Measurements from ENCODE around the gene LHFPL3. TPM values are rescaled to one million over a fixed set of nuclear protein-coding genes. Genes with fewer than 3 reads are reported as not detected.
"Not testable (repeated sequence)": the region's sequence is repeated elsewhere in the genome, so short reads cannot be mapped to it uniquely, and the experiment has no call there.

The LHFPL3 gene
- under 1 TPM in 1 of 4 donors, not detected in 3; 0.83 TPM for total RNA-seq

DNA sequence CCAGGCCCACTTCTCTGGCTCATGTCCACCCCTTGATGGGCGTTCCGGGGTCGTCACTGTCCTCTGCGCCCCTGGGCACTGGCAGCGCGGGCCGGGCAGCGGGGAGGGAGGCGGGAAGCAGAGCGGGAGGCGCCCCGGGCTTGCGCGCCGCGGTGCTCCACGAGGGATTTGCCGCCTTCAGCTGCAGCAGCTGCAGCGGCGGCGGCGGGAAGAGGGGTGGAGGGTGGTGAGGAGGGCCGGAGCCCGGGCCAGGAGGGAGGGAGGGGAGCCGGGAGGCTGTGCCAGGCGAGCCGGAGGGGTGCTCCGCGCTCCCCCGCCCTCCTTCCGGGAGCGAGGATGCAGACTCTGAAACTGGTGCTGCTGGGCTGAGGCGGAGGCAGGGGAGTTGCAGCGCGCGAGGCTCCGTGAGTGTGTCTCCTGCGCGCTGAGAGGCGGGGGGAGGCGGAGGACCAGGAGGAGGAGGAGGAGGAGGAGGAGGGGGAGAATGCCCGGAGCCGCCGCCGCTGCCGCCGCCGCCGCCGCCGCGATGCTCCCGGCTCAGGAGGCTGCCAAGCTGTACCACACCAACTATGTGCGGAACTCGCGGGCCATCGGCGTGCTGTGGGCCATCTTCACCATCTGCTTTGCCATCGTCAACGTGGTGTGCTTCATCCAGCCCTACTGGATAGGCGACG lies at the start of gene LHFPL3:
LHFPL3 (plus strand) TSS at position 308 of the 674 bp plus-strand sequence.
- TF ChIP-seq CTCF (IDR thresholded peaks at IDR 0.05) (no peak), POLR2A (IDR thresholded peaks at IDR 0.05) (no peak)
- intact Hi-C loops (cut with DNase I; ENCODE audit: low total_unique reads), result no loop called here
- Histone ChIP-seq H3K27me3 (peaks cover 0 to 20% of the 10 kb centered on the region in 2 donors), H3K36me3 (no peaks in the 10 kb centered on the region), H3K9me3 (no peaks in the 10 kb centered on the region), H3K4me1 (peaks cover 0 to 6% of the 10 kb centered on the region in 2 donors), H3K27ac (no peak within 1 kb of the TSS), H3K4me3 (peak within 1 kb of the TSS in 1 of 2 donors; percentile 8)
- DNase-seq, result no peak

DNA sequence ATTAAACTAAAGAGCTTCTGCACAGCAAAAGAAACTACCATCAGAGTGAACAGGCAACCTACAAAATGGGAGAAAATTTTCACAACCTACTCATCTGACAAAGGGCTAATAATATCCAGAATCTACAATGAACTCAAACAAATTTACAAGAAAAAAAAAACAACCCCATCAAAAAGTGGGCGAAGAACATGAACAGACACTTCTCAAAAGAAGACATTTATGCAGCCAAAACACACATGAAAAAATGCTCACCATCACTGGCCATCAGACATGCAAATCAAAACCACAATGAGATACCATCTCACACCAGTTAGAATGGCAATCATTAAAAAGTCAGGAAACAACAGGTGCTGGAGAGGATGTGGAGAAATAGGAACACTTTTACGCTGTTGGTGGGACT lies 46.7 kb upstream of the LHFPL3 start:
- H3K36me3 ChIP-seq; intact Hi-C loops (cut with DNase I; ENCODE audit: low total_unique reads); H3K27ac ChIP-seq; H3K4me1 ChIP-seq; DNase-seq; H3K4me3 ChIP-seq; H3K9me3 ChIP-seq; H3K27me3 ChIP-seq: not testable (repeated sequence)

DNA sequence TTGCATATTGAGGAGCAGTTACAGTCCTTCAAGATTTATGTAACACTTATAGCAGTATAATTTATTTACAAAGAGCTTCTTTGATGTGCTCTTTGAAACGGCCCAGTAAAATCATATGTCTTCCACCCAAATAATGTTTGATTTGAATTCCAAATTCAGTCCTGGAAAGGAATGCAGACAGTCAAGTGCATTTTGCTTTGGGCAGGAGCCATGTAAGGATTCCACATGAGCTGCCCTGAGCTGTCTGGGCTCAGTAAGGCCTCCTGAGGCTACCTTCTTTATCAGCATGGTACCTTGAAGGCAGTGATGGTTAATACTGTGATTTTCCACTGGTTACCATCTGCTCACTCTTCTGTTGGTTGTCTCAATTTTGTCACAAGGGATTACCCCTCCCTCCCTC lies 41.6 kb upstream of the LHFPL3 start:
- intact Hi-C loops (cut with DNase I; ENCODE audit: low total_unique reads), result no loop called here
- TF ChIP-seq CTCF (IDR thresholded peaks at IDR 0.05) (no peak), POLR2A (IDR thresholded peaks at IDR 0.05) (no peak)
- DNase-seq, result no peak
- no peaks in the 10 kb centered on the region for H3K9me3 ChIP-seq
- no peak overlapping the region for H3K27ac ChIP-seq
- H3K27me3 ChIP-seq, result no peaks in the 10 kb centered on the region
- H3K4me3 ChIP-seq, result no peak overlapping the region
- H3K4me1 ChIP-seq, result no peaks in the 10 kb centered on the region
- no peaks in the 10 kb centered on the region for H3K36me3 ChIP-seq

DNA sequence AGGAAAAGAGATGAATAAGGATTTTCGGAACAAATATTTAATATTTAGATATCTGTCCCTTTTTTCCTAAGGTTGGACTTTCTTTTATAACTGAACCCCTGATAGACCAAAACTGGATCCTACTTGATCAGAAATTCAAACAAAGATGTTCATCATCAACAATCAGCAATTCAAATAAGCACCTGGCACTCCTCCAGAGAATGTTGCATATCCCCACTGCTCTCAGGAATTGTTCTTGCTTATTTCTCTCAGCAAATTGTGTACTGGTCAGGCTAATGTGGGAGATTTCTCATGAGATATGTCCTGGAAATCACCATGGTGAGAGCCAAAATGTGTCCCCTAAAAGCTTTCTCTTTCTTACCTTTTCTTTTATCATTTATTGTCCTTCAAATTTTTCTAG lies 40.3 kb upstream of the LHFPL3 start:
- no peak overlapping the region for H3K4me3 ChIP-seq
- TF ChIP-seq POLR2A (IDR thresholded peaks at IDR 0.05), result no peak
- no peak for TF ChIP-seq CTCF (IDR thresholded peaks at IDR 0.05)
- no peaks in the 10 kb centered on the region for H3K4me1 ChIP-seq
- intact Hi-C loops (cut with DNase I; ENCODE audit: low total_unique reads), result no loop called here
- DNase-seq, result no peak
- H3K27ac ChIP-seq, result no peak overlapping the region
- H3K27me3 ChIP-seq, result no peaks in the 10 kb centered on the region
- no peaks in the 10 kb centered on the region for H3K9me3 ChIP-seq
- no peaks in the 10 kb centered on the region for H3K36me3 ChIP-seq

DNA sequence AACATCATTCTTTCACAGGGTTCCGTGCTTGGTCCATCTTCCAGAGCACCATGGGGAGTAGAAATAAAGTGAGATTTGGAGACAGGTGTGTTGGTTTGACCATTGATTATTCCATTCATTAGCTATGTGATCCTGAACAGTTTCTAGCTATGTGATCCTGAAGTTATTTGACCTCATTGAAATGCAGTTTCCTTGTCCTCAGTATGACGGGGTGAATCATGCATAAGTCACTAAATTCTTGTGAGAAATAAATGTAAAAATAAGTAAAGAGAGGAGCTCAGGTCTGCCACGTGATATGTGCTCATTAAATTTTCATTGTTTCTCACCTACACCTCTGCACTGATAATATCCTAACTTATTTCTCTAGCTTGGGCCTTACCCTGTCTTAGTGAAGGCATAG lies 34.1 kb upstream of the LHFPL3 start:
- intact Hi-C loops (cut with DNase I; ENCODE audit: low total_unique reads), result no loop called here
- no peak overlapping the region for H3K4me3 ChIP-seq
- no peak for DNase-seq
- no peak for TF ChIP-seq CTCF (IDR thresholded peaks at IDR 0.05)
- no peak for TF ChIP-seq POLR2A (IDR thresholded peaks at IDR 0.05)
- H3K36me3 ChIP-seq, result no peaks in the 10 kb centered on the region
- no peak overlapping the region for H3K27ac ChIP-seq
- no peaks in the 10 kb centered on the region for H3K9me3 ChIP-seq
- H3K4me1 ChIP-seq, result no peaks in the 10 kb centered on the region
- H3K27me3 ChIP-seq, result no peaks in the 10 kb centered on the region

GRCh38 chr7:104296266-104296665 lies 32.1 kb upstream of the LHFPL3 start:
- no peaks in the 10 kb centered on the region for H3K36me3 ChIP-seq
- TF ChIP-seq POLR2A (IDR thresholded peaks at IDR 0.05) (no peak), CTCF (IDR thresholded peaks at IDR 0.05) (no peak)
- H3K27ac ChIP-seq, result no peak overlapping the region
- no peak overlapping the region for H3K4me3 ChIP-seq
- no peaks in the 10 kb centered on the region for H3K4me1 ChIP-seq
- intact Hi-C loops (cut with DNase I; ENCODE audit: low total_unique reads), result no loop called here
- no peaks in the 10 kb centered on the region for H3K9me3 ChIP-seq
- no peak for DNase-seq
- H3K27me3 ChIP-seq, result no peaks in the 10 kb centered on the region
